ENCODE results near the gene NPM3.

NPM3 gene

DNA sequence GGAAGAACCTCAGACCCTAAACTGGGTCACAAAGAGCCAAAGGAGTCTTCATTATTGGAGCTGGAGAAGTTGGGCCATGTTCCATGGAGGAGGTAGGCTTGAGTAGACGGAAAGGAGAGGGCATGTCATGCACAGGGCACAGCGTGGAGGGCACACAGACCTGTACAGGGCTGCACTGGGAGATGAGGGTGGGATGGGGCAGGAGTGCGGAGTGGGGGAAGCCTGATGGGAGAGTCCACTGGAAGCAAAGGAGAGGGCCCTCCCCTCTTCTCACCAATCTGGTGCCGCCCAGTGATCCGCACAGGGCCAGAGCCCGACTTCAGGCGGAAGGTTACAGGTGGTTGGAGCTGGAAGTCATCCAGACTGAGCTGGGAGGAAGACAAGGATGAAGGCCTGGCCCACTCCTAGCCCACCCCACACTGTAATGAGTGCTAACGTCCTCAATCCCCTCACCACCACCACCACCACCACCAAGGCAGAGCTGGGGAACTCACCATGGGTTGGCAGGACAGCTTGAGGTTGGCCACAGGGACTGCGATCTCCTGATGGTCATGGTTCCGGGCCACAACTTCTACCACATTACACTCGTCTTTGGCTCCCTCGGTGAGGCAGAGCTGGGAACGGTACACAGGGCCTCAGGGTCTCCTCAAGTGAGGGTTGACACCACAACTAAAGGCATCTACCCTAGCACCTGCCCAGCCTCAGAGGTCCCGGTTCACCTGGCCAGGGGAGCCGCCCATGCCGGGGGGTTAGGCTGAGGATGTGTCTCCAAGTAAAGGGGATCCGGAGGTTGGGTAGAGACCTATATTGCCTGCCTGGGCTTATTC, 1.0 kb downstream of the NPM3 start:
- TF ChIP-seq, protein P1, sequence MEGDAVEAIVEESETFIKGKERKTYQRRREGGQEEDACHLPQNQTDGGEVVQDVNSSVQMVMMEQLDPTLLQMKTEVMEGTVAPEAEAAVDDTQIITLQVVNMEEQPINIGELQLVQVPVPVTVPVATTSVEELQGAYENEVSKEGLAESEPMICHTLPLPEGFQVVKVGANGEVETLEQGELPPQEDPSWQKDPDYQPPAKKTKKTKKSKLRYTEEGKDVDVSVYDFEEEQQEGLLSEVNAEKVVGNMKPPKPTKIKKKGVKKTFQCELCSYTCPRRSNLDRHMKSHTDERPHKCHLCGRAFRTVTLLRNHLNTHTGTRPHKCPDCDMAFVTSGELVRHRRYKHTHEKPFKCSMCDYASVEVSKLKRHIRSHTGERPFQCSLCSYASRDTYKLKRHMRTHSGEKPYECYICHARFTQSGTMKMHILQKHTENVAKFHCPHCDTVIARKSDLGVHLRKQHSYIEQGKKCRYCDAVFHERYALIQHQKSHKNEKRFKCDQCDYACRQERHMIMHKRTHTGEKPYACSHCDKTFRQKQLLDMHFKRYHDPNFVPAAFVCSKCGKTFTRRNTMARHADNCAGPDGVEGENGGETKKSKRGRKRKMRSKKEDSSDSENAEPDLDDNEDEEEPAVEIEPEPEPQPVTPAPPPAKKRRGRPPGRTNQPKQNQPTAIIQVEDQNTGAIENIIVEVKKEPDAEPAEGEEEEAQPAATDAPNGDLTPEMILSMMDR (IDR thresholded peaks at IDR 0.05): no peak
- Histone ChIP-seq H3K4me3 (peak overlapping the region; percentile 75), H3K27ac (no peak overlapping the region)
- peak; percentile 70 for DNase-seq (ENCODE audit: low spot score)

- no peak overlapping the region for H3K4me3 ChIP-seq
- no peak overlapping the region for H3K27ac ChIP-seq
- DNase-seq (ENCODE audit: low spot score): no peak
- TF ChIP-seq, protein P1 (IDR thresholded peaks at IDR 0.05): no peak
Observed at GRCh38 chr10:101781655-101781983, 1.6 kb downstream of the NPM3 start.

DNA sequence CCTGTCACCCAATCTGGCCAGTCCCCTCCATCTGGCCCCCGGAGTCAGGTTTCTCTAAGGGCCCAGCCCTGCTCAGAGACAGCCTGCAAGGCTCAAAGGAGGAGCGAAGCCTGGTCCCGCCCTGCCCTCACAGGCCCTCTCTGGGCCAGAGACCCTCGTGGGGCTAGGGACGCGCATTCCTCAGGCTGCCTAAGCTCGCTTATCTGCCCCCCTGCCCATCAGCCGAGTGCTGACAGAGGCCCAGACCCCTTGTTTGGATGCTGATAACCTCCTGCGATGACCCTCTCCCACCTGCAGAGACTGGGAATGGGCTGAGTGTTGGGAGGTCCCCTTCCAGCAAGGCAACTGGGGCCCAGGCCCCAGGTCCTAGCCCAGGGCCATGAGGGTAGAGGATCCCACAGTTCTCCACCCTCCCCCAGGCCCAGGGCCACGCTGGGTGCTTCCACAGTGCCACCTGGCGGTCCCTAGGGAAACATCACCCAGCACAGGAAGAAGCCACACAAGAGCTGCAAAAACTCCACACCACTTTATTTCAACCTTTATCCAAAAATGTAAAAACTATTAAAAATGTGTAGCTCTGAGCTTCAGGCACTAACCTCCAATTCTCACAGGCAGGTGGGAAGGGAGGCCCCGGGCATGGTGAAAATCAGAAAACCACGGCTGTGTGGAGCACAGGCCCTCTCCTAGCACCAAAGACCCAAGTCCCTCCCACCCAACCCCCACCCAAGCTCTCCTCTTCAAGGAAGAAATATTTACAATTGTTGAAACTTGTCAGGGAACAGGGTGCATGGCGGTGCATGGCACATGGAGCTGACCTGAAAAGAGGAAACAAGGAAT, 2.2 kb downstream of the NPM3 start:
- no peak overlapping the region for H3K27ac ChIP-seq
- peak; percentile 71 for DNase-seq (ENCODE audit: low spot score)
- TF ChIP-seq, protein P1 (IDR thresholded peaks at IDR 0.05): peak; percentile 80
- H3K4me3 ChIP-seq: no peak overlapping the region

DNA sequence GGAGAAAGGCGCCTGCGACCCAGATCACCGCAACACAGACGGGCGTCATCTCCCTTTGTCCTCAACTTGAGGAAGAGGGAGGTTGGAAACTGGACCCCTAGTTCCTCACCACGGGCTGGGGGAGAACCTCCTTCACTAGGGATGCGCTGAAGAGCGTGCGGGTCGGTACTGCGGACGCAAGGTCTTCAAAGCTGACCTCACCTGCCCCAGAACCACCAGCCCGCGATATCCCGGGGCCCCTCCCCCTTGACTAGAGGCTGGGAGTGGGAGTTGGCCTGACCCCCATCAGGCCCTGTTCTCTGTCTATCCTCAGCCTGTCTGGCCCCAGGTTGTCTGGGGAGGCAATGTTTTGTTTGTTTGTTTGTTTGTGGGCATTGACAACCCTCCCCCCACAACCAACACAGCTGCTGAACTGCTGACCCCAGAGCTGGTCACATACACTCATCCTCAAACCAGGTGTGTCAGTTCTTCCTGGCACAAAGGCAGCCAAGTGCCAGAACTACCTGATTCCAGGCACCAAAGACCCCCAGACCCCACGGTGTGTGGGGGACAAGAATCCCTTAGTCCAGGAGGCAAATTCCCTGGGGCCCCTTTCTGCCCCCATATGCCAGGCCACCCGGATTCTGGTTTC, 2.9 kb downstream of the NPM3 start:
- Histone ChIP-seq H3K27ac (no peak overlapping the region), H3K4me3 (peak overlapping the region; percentile 70)
- TF ChIP-seq, protein P1 (IDR thresholded peaks at IDR 0.05): no peak
- DNase-seq (ENCODE audit: low spot score): peak; percentile 68

DNA sequence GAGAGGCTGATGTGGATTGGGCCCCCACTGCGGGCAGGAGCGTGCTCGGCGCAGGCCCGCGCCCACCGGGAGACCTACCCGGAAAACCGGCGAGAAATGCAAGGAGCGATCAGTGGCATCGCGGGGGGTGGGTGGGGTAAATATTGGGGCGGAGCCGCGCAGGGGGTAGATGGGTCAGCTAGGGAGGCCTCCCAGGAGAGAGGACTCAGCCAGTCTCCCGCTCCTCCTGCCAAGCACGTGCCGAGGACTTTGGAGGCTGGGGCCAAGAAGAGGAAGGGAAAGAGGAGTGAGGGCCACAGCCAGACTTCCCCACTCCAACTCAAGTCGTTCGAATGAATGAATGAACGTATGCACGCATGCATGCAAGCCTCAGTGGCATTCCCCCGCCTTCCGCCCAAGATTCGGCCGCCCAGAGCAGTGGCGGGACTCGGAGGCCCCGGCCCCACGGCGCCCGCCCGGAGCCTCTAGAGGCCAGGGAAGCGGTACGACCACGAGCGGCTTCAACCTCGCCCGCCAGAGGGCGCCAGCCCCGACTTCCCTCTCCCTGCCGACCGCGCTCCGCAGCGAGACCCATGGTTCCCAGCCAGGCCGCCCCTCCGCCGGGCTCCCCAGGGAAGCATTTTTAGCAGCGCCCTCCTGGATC, 3.6 kb downstream of the NPM3 start:
- H3K4me3 ChIP-seq: peak overlapping the region; percentile 70
- TF ChIP-seq, protein P1 (IDR thresholded peaks at IDR 0.05): peak; percentile 73
- H3K27ac ChIP-seq: no peak overlapping the region
- peak; percentile 83 for DNase-seq (ENCODE audit: low spot score)

GRCh38 chr10:101778781-101779543, 4.3 kb downstream of the NPM3 start:
- peak; percentile 71 for DNase-seq (ENCODE audit: low spot score)
- Histone ChIP-seq H3K4me3 (peak overlapping the region; percentile 70), H3K27ac (no peak overlapping the region)
- TF ChIP-seq, protein P1 (IDR thresholded peaks at IDR 0.05): no peak

Measured in coronary artery (tissue), 2 donors.